ENCODE results near the gene HPSE2. TPM values are rescaled to one million over a fixed set of nuclear protein-coding genes. Genes with fewer than 3 reads are reported as not detected.

The HPSE2 gene
- total and polyA plus RNA-seq, 2 donors, result 0.05 to 0.14 TPM

DNA sequence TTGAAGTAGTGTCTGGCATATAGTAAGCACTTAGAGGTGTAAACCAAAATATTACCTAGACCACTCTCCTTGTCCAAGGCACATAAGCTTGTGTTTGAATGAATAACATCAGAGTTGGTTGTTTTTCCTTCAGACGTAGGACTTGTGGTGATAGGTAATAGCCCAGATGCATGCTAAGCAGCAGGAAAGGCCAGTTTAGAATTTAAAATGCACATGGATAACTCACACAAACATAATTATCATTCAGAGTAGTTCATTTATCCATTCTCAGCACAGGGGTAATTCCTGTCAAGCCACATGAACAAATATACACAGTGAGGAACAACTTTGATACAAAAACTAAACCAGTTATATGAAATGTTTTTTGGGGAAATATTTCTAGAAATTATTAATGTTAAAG is 607.9 kb downstream of the HPSE2 start:
- no peaks in the 10 kb centered on the region for H3K4me1 ChIP-seq (ENCODE audit: control insufficient read depth in 2 of 2, insufficient read depth in 2 of 2, low read length in 2 of 2)
- 95% methylated on average over 1 of the region's 1 CpG for WGBS
- no peaks in the 10 kb centered on the region for H3K9me3 ChIP-seq (ENCODE audit: control insufficient read depth in 2 of 2, insufficient read depth in 1 of 2, low read length in 1 of 2)
- H3K4me3 ChIP-seq (ENCODE audit: low read length in 2 of 2), result no peak overlapping the region
- DNase-seq (ENCODE audit: low read depth in 6 of 9, low spot score in 9 of 9), result no peak
- H3K36me3 ChIP-seq (ENCODE audit: control insufficient read depth in 2 of 2, insufficient read depth in 2 of 2, low read length in 1 of 2), result no peaks in the 10 kb centered on the region
- H3K27ac ChIP-seq (ENCODE audit: low read depth in 1 of 2, low read length in 1 of 2), result no peak overlapping the region
- H3K27me3 ChIP-seq (ENCODE audit: control insufficient read depth in 2 of 2, insufficient read depth in 1 of 2, low read length in 1 of 2), result no peaks in the 10 kb centered on the region

DNA sequence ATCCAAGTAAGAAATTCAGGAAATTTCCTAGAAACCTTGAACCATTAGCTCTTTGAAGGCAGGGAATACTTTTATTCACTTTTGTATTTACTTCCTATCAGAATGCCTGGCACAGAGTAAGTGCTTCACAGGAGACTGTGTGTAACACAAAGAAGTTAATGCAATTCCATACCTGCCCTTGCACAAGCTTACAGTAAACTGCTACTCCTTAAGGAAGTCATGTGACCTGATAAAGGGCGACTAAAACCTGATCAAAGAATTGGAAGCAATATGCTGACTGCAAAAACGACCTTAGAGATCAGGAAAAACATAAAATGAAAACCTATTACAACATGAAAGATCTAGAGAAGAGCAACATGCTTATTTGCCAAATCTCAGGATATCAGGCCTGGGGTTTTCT is 610.7 kb downstream of the HPSE2 start:
- Histone ChIP-seq H3K36me3 (ENCODE audit: control insufficient read depth in 2 of 2, insufficient read depth in 2 of 2, low read length in 1 of 2) (no peaks in the 10 kb centered on the region), H3K27ac (ENCODE audit: low read depth in 1 of 2, low read length in 1 of 2) (no peak overlapping the region), H3K27me3 (ENCODE audit: control insufficient read depth in 2 of 2, insufficient read depth in 1 of 2, low read length in 1 of 2) (no peaks in the 10 kb centered on the region), H3K9me3 (ENCODE audit: control insufficient read depth in 2 of 2, insufficient read depth in 1 of 2, low read length in 1 of 2) (no peaks in the 10 kb centered on the region), H3K4me3 (ENCODE audit: low read length in 2 of 2) (no peak overlapping the region), H3K4me1 (ENCODE audit: control insufficient read depth in 2 of 2, insufficient read depth in 2 of 2, low read length in 2 of 2) (no peaks in the 10 kb centered on the region)
- WGBS, result 71% methylated on average over 2 of the region's 2 CpGs
- no peak for DNase-seq (ENCODE audit: low read depth in 6 of 9, low spot score in 9 of 9)

DNA sequence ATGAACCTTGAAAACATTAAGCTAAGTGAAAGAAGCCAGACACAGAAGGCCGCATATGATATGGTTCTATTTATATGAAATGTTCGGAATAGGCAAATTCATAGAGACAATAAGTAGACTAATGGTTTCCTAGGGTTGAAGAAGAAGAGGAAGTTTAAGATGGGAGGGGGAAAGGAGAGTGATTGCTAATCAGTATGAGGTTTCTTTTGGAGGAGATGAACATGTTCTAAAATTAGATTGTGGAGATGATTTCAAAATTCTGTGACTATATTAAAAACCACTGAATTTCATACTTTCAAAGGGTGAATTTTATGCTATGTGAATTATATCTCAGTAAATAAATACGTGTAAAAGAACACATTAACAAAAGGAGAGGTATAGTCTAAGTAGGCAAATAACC is 612.5 kb downstream of the HPSE2 start:
- 88% methylated on average over 3 of the region's 3 CpGs for WGBS
- DNase-seq (ENCODE audit: low read depth in 6 of 9, low spot score in 9 of 9), result no peak
- Histone ChIP-seq H3K27me3 (ENCODE audit: control insufficient read depth in 2 of 2, insufficient read depth in 1 of 2, low read length in 1 of 2) (no peaks in the 10 kb centered on the region), H3K27ac (ENCODE audit: low read depth in 1 of 2, low read length in 1 of 2) (no peak overlapping the region), H3K9me3 (ENCODE audit: control insufficient read depth in 2 of 2, insufficient read depth in 1 of 2, low read length in 1 of 2) (no peaks in the 10 kb centered on the region), H3K4me1 (ENCODE audit: control insufficient read depth in 2 of 2, insufficient read depth in 2 of 2, low read length in 2 of 2) (no peaks in the 10 kb centered on the region), H3K4me3 (ENCODE audit: low read length in 2 of 2) (no peak overlapping the region), H3K36me3 (ENCODE audit: control insufficient read depth in 2 of 2, insufficient read depth in 2 of 2, low read length in 1 of 2) (no peaks in the 10 kb centered on the region)

DNA sequence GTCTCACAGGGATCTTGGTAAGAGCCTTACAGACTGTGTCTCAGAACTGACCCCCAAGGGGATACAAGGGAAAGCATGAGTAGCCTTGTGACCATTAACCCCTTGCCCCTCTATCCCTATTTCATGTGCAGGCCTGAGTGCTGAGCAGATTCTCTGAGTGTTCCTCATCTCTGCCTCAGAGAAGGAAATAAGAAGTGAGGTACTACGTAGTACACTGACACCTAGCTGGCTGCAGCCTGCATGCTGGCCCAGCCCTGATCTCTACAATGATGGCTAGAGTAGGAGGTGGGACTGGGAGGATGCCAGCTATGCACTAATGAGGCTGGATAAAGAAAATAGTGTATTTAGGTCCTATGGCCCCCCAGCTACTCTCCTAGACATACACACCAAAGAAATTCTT is 614.0 kb downstream of the HPSE2 start:
- H3K4me1 ChIP-seq (ENCODE audit: control insufficient read depth in 2 of 2, insufficient read depth in 2 of 2, low read length in 2 of 2), result no peaks in the 10 kb centered on the region
- no peaks in the 10 kb centered on the region for H3K9me3 ChIP-seq (ENCODE audit: control insufficient read depth in 2 of 2, insufficient read depth in 1 of 2, low read length in 1 of 2)
- H3K4me3 ChIP-seq (ENCODE audit: low read length in 2 of 2), result no peak overlapping the region
- no peaks in the 10 kb centered on the region for H3K36me3 ChIP-seq (ENCODE audit: control insufficient read depth in 2 of 2, insufficient read depth in 2 of 2, low read length in 1 of 2)
- no peaks in the 10 kb centered on the region for H3K27me3 ChIP-seq (ENCODE audit: control insufficient read depth in 2 of 2, insufficient read depth in 1 of 2, low read length in 1 of 2)
- no peak for DNase-seq (ENCODE audit: low read depth in 6 of 9, low spot score in 9 of 9)
- no peak overlapping the region for H3K27ac ChIP-seq (ENCODE audit: low read depth in 1 of 2, low read length in 1 of 2)
- WGBS, result 98% methylated on average over 1 of the region's 1 CpG

DNA sequence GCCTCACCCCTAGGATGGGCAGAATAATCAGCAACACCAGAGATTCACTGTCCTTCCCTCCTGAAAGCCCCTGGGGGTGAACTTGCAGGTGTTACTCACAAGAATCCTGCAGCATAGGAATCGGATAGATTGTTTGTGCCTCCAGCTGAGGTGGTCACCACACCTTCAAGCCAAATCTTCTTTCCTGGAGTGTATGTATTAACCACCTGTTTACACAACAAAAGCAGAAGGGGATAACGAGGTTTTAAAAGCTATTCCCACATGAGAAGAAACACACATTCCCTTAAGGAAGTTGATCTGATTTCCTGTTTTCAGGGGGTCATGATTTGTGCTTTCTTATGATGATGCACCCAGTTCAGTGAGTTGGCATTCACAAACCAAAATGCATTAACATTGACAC is 615.1 kb downstream of the HPSE2 start:
- no peaks in the 10 kb centered on the region for H3K36me3 ChIP-seq (ENCODE audit: control insufficient read depth in 2 of 2, insufficient read depth in 2 of 2, low read length in 1 of 2)
- WGBS, result 73% methylated on average over 2 of the region's 2 CpGs
- no peak overlapping the region for H3K27ac ChIP-seq (ENCODE audit: low read depth in 1 of 2, low read length in 1 of 2)

DNA sequence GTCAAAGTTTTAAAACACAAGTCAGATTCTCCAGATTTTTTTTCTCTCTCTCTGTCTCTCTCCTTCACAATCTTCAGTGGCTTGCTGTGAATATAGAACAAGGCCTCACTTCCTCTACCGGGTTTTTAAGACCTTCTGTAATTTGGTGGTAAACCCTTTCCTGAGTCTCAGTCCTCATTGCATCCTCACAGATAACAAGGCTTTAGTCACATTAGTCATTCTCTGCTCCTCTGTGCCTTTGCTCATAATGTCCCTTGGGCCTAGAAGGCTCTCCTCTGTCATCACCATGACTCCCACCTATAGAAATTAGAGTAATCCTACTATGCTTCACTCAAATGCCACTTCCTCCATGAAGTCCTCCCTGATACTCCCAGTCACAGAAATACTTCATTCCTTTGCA is 616.2 kb downstream of the HPSE2 start:
- 3% methylated on average over 1 of the region's 1 CpG for WGBS
- H3K27ac ChIP-seq (ENCODE audit: low read depth in 1 of 2, low read length in 1 of 2), result no peak overlapping the region

More for the DNA sequence above, 615.1 kb downstream of the HPSE2 start:
- Histone ChIP-seq H3K4me3 (ENCODE audit: low read length in 2 of 2) (no peak overlapping the region), H3K4me1 (ENCODE audit: control insufficient read depth in 2 of 2, insufficient read depth in 2 of 2, low read length in 2 of 2) (no peaks in the 10 kb centered on the region), H3K9me3 (ENCODE audit: control insufficient read depth in 2 of 2, insufficient read depth in 1 of 2, low read length in 1 of 2) (no peaks in the 10 kb centered on the region), H3K27me3 (ENCODE audit: control insufficient read depth in 2 of 2, insufficient read depth in 1 of 2, low read length in 1 of 2) (no peaks in the 10 kb centered on the region)
- no peak for DNase-seq (ENCODE audit: low read depth in 6 of 9, low spot score in 9 of 9)

DNA sequence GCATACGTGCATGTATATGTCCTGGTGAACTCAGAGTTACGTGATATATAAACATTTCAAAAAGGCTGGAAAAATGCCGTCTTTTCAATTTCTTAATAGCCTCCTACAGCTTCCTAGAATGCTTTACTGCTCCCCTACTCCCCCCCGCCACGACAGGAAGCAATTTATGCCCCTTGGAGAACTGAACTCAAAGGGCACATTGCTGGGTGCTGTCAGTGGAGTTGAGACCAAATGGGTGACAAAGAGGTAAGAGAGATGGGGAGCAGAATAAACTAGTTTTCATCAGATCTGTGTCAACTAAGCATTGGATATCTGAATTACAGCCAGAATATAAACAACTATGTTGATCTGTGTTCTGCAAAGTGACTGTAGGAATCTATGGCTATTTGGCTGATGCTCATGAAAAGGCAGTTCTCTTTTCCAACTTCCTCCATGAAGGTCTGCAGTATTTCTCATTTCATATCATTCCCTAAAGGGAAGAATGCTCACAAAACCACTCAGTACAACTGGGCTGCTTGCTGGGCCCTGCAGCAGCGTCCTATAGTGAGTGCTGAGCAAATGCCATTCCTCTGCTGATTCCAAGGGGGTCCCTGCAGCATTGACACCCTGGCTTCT is 617.6 kb downstream of the HPSE2 start:
- no peak for DNase-seq (ENCODE audit: low read depth in 6 of 9, low spot score in 9 of 9)
- WGBS, result 89% methylated on average over 6 of the region's 6 CpGs

More for the DNA sequence above, 616.2 kb downstream of the HPSE2 start:
- Histone ChIP-seq H3K9me3 (ENCODE audit: control insufficient read depth in 2 of 2, insufficient read depth in 1 of 2, low read length in 1 of 2) (no peaks in the 10 kb centered on the region), H3K4me1 (ENCODE audit: control insufficient read depth in 2 of 2, insufficient read depth in 2 of 2, low read length in 2 of 2) (no peaks in the 10 kb centered on the region), H3K4me3 (ENCODE audit: low read length in 2 of 2) (no peak overlapping the region), H3K27me3 (ENCODE audit: control insufficient read depth in 2 of 2, insufficient read depth in 1 of 2, low read length in 1 of 2) (no peaks in the 10 kb centered on the region), H3K36me3 (ENCODE audit: control insufficient read depth in 2 of 2, insufficient read depth in 2 of 2, low read length in 1 of 2) (no peaks in the 10 kb centered on the region)
- no peak for DNase-seq (ENCODE audit: low read depth in 6 of 9, low spot score in 9 of 9)

DNA sequence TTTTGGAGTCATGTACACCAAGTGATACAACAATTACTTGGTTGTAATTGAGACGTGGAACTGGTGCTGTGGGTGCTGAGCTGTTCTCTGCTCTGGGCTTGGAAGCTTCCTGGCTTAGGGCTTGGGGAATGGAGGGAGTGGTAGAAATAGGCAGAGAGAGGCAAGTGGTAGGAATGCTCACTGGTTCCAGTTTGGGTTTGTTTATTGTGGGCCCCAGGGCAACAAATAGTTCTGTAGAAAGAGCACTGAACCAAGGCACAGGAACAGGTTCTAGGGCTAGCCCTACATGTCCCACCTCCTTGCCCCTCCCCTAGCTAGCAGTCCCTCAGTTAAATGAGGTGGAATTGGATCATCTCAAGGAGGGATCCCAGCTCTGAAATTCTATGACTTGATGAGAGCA is 622.2 kb downstream of the HPSE2 start:
- Histone ChIP-seq H3K36me3 (ENCODE audit: control insufficient read depth in 2 of 2, insufficient read depth in 2 of 2, low read length in 1 of 2) (no peaks in the 10 kb centered on the region), H3K27me3 (ENCODE audit: control insufficient read depth in 2 of 2, insufficient read depth in 1 of 2, low read length in 1 of 2) (no peaks in the 10 kb centered on the region), H3K27ac (ENCODE audit: low read depth in 1 of 2, low read length in 1 of 2) (no peak overlapping the region), H3K4me1 (ENCODE audit: control insufficient read depth in 2 of 2, insufficient read depth in 2 of 2, low read length in 2 of 2) (no peaks in the 10 kb centered on the region), H3K9me3 (ENCODE audit: control insufficient read depth in 2 of 2, insufficient read depth in 1 of 2, low read length in 1 of 2) (no peaks in the 10 kb centered on the region), H3K4me3 (ENCODE audit: low read length in 2 of 2) (no peak overlapping the region)
- WGBS, result 94% methylated on average over 1 of the region's 1 CpG
- DNase-seq (ENCODE audit: low read depth in 6 of 9, low spot score in 9 of 9), result no peak

More for the DNA sequence above, 617.6 kb downstream of the HPSE2 start:
- Histone ChIP-seq H3K4me1 (ENCODE audit: control insufficient read depth in 2 of 2, insufficient read depth in 2 of 2, low read length in 2 of 2) (no peaks in the 10 kb centered on the region), H3K9me3 (ENCODE audit: control insufficient read depth in 2 of 2, insufficient read depth in 1 of 2, low read length in 1 of 2) (no peaks in the 10 kb centered on the region), H3K4me3 (ENCODE audit: low read length in 2 of 2) (no peak overlapping the region), H3K27ac (ENCODE audit: low read depth in 1 of 2, low read length in 1 of 2) (no peak overlapping the region), H3K27me3 (ENCODE audit: control insufficient read depth in 2 of 2, insufficient read depth in 1 of 2, low read length in 1 of 2) (no peaks in the 10 kb centered on the region), H3K36me3 (ENCODE audit: control insufficient read depth in 2 of 2, insufficient read depth in 2 of 2, low read length in 1 of 2) (no peaks in the 10 kb centered on the region)

DNA sequence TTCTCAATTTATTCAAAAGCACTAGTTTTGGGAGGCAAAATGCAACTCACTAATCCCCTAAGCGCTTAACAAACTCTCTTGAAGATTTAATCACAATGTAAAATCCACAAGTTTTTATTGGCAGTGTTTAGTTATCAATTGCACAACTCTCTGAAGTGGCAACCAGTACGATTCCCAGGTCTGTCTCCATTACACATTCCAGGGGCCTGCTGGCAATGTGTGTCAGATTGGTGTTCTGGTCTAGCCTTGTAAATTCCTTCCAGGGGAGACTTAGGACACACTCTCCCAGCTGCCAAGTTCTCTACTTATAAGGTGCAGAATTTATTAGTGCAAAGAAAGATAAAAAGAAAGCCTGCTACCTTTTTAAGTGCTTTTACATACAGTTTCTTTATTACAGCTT is 624.2 kb downstream of the HPSE2 start:
- H3K27me3 ChIP-seq (ENCODE audit: control insufficient read depth in 2 of 2, insufficient read depth in 1 of 2, low read length in 1 of 2), result no peaks in the 10 kb centered on the region
- 89% methylated on average over 2 of the region's 2 CpGs for WGBS
- no peaks in the 10 kb centered on the region for H3K9me3 ChIP-seq (ENCODE audit: control insufficient read depth in 2 of 2, insufficient read depth in 1 of 2, low read length in 1 of 2)
- H3K27ac ChIP-seq (ENCODE audit: low read depth in 1 of 2, low read length in 1 of 2), result no peak overlapping the region
- H3K36me3 ChIP-seq (ENCODE audit: control insufficient read depth in 2 of 2, insufficient read depth in 2 of 2, low read length in 1 of 2), result no peaks in the 10 kb centered on the region
- H3K4me1 ChIP-seq (ENCODE audit: control insufficient read depth in 2 of 2, insufficient read depth in 2 of 2, low read length in 2 of 2), result no peaks in the 10 kb centered on the region
- no peak overlapping the region for H3K4me3 ChIP-seq (ENCODE audit: low read length in 2 of 2)
- no peak for DNase-seq (ENCODE audit: low read depth in 6 of 9, low spot score in 9 of 9)

DNA sequence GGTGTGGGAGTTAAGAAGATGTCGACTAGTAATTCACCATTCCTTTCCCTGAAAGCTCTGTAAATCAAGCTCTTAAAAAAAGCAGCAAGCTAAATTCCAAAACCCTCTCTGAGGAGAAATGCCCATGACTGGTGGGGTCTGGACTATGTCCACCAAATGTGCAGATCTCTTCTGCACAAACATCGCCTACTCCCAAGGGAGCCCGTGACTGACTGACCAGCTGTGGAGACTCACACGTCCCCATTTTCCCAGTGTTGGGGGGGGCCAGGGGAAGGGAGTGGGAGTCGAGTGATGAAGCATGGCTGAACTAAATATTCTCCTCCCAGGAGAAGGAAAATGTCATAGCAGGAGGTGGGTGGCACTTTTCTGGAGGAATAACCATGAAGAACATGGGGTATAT is 624.8 kb downstream of the HPSE2 start:
- 88% methylated on average over 5 of the region's 5 CpGs for WGBS
- no peak for DNase-seq (ENCODE audit: low read depth in 6 of 9, low spot score in 9 of 9)
- H3K4me3 ChIP-seq (ENCODE audit: low read length in 2 of 2), result no peak overlapping the region

More for the DNA sequence above, 624.8 kb downstream of the HPSE2 start:
- Histone ChIP-seq H3K4me1 (ENCODE audit: control insufficient read depth in 2 of 2, insufficient read depth in 2 of 2, low read length in 2 of 2) (no peaks in the 10 kb centered on the region), H3K27ac (ENCODE audit: low read depth in 1 of 2, low read length in 1 of 2) (no peak overlapping the region), H3K9me3 (ENCODE audit: control insufficient read depth in 2 of 2, insufficient read depth in 1 of 2, low read length in 1 of 2) (no peaks in the 10 kb centered on the region), H3K27me3 (ENCODE audit: control insufficient read depth in 2 of 2, insufficient read depth in 1 of 2, low read length in 1 of 2) (no peaks in the 10 kb centered on the region), H3K36me3 (ENCODE audit: control insufficient read depth in 2 of 2, insufficient read depth in 2 of 2, low read length in 1 of 2) (no peaks in the 10 kb centered on the region)
